Measurements from ENCODE around the gene USP12.
A peak's percentile ranks its signal among the peaks of the same experiment; 100 is the strongest.

Gene USP12

DNA sequence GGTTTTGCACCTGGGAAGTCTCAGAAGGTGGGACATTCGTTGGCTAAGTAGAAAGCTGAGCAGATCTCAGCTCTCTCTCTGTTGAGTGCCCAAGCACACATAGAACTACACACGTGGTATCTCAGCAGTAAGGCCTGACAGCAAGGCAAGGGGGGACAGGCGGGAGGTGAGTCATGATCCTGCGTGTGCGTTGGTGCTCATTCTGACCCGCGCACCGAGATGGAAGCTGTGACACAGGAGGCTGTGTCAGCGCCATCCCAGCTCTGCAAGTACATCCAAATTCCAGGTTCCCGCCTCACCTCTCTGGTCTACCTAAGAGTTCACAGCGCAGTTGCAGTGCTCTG, 135.7 kb downstream of the USP12 start:
- DNase-seq (ENCODE audit: low spot score), result no peak

DNA sequence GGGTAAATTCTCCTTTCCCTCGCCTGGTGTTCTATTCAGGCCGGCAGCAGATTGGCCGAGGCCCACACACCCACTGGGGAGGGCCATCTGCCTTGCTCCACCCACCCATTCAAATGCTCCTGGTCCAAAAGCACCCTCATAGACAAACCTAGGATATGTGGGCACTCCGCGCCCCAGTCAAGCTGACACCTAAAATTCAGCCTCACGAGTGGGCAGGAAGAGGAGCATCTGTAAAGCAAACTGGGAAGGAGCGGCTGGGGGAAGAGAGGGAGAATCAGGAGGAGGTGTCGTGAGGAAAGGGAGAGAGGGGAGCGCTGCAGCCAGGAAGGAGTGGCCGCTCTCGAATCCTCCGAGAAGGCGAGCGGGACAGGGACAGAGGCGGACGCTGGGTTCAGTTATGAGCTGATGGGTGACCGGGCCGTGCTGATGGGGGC, 136.9 kb downstream of the USP12 start:
- DNase-seq (ENCODE audit: low spot score), result peak; percentile 59

DNA sequence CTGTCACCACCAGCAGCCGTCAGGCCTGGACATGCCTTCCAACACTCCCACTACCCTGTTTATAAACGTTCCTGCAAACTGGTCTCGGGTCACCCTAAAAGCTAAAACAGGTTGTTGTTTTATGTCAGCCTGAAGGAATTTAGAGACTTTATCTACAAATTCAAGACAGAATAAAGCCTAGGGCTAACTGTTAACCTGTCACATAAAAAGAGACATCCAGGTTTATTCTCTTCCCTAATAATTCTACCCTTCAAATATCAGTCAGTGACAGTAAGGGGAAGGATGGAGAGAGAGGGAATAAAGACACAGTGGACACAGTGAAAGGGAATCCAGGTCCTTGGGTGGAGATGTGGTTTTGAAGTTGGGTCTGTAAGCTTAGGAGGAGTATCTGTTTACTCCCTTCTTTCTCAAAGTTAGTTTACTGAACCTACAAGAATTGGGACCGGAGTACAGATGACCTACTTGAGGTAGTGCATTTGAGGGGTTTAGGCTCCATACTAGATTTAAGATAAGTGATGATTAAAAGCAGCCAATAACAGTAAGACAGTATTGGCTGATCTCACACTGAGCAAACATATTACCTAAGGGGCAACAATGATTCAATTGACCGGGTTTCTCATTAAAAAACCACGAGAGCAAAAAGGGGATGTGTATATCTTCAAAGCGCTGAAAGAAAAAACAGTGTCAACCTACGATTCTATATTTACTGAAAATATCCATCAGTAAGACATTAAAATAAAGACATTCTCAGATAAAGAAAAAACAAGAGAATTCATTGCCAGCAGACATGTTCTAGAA, 142.7 kb downstream of the USP12 start:
- DNase-seq (ENCODE audit: low spot score), result no peak

GRCh38 chr13:27027086-27027667, 144.4 kb downstream of the USP12 start:
- no peak for DNase-seq (ENCODE audit: low spot score)

DNA sequence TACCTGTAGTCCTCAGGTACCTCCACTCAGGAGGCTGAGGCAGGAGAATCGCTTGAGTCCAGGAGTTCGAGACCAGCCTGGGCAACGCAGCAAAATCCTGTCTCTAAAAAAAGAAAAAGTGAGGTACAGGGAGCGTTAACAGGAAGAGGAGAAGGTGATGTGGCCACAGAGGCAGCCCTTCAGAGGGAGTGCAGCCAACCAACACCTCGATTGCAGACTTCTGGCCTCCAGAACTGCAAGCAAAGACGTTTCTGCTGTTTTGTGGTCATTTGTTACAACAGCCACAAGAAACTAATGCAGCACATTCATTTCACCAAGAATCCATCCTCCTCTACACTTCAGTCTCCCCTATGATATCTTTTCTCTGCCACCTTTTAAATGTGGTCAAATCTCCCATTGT, 145.2 kb downstream of the USP12 start:
- DNase-seq (ENCODE audit: low spot score), result no peak

GRCh38 chr13:27024776-27025492, 146.7 kb downstream of the USP12 start:
- DNase-seq (ENCODE audit: low spot score), result no peak

- no peak for DNase-seq (ENCODE audit: low spot score)
Observed at GRCh38 chr13:27024074-27024461, 147.5 kb downstream of the USP12 start.

- DNase-seq (ENCODE audit: low spot score), result no peak
Observed at GRCh38 chr13:27023385-27024073, 148.1 kb downstream of the USP12 start.

GRCh38 chr13:27022571-27023311, 148.9 kb downstream of the USP12 start:
- no peak for DNase-seq (ENCODE audit: low spot score)

GRCh38 chr13:27020415-27020814, 151.2 kb downstream of the USP12 start:
- no peak for DNase-seq (ENCODE audit: low spot score)

DNA sequence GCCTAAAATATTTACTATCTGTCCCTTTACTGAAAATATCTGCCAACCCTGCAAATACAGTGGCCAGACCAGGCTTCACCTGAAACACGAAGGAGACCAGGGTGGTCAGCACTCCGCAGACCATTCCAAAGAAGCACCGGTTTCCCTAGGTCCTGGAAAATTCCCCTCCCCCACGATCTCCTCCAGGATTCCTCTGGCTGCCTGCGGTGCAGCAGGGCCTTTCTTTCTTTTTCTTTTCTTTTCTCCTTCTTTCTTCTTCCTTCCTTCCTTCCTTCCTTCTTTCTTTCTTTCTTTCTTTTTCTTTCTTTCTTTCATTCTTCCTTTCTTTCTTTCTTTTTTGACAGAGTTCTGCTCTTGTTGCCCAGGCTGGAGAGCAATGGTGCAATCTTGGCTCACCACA, 152.7 kb downstream of the USP12 start:
- no peak for DNase-seq (ENCODE audit: low spot score)

- DNase-seq (ENCODE audit: low spot score), result no peak
Observed at GRCh38 chr13:27018344-27018861, 153.2 kb downstream of the USP12 start.

DNA sequence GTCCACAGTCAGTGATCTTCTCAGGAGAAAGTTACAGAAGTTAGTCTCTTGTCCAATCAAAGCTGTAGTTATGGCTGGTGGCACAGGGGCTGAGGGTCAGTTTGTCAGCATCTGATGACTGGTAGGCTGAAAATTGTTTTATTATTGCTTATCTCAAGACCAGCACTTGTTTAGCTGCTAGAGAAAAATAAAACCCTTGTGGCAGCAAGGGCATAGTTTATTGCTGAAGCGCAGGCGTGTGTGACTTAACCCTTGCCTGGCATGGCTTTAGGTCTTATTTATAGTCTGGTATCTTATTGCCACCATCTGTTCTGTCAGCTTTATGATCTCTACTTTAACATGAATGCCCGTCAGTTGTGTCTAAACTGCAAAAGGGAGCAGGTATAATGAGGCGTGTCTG, 154.7 kb downstream of the USP12 start:
- DNase-seq (ENCODE audit: low spot score), result no peak

All from iPS-NIHi11 (cell line).